PC-3 (cell line): ENCODE data around the gene PACRG.

Experiments used
- CTCF ChIP-seq: fragments of 300-600 bp; sonication (generic); conservative IDR thresholded peaks from 2 replicates; pipeline ENCODE4 v1.5.1; 2017; ENCODE audit warnings: antibody characterized with exemption, low read depth, mild to moderate bottlenecking, low read length
- EZH2phosphoT487 ChIP-seq: fragments of 300-600 bp; sonication (generic); IDR thresholded peaks from 2 replicates; pipeline ENCODE4 v1.6.1; 2018; ENCODE audit warnings: mild to moderate bottlenecking, antibody characterized with exemption, low read length, borderline replicate concordance

DNA sequence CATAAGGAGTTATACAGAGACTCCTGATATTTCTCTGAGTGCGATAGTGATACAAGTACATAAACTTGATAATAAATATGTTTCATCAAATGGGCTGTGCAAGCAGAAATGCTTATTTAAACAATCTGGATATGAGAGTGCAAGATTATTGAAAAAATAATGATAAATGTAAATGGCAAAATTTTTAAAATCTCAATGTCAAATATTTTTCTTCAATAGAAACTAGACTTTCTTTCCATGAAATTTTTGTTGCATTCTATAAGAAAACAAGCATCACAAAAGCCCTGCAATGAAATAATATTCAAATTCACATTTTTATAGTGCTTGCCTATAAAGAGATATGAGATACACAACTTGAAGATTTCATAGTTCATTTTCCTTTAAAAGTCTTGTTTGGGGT is 2.7 kb downstream of the PACRG start:
- TF ChIP-seq CTCF (no peak), EZH2phosphoT487 (no peak)
